Measurements from ENCODE around the gene AQP6. TPM values are rescaled to one million over a fixed set of nuclear protein-coding genes. Genes with fewer than 3 reads are reported as not detected.

Gene AQP6
- total and polyA plus RNA-seq, 12 donors = 0.20 to 1.1 (median 0.28) TPM; not detected in 8

GRCh38 chr12:49954863-49955830, 17.6 kb upstream of the AQP6 start:
- intact Hi-C loops (cut with DNase I) = no loop called here
- Histone ChIP-seq H3K4me1 (replicated peaks in 1 of 2) (peaks cover 0 to 10% of the 10 kb centered on the region in 2 donors), H3K4me3 (no peak overlapping the region), H3K27me3 (peaks cover 12% of the 10 kb centered on the region), H3K36me3 (replicated peaks in 1 of 2) (no peaks in the 10 kb centered on the region), H3K9me3 (replicated peaks in 1 of 3) (no peaks in the 10 kb centered on the region), H3K27ac (no peak overlapping the region)
- no peak for DNase-seq
- 52 to 78% (median 56%) methylated on average over 23 to 53 of the region's 53 CpGs for WGBS, 4 donors
- TF ChIP-seq, protein P1, sequence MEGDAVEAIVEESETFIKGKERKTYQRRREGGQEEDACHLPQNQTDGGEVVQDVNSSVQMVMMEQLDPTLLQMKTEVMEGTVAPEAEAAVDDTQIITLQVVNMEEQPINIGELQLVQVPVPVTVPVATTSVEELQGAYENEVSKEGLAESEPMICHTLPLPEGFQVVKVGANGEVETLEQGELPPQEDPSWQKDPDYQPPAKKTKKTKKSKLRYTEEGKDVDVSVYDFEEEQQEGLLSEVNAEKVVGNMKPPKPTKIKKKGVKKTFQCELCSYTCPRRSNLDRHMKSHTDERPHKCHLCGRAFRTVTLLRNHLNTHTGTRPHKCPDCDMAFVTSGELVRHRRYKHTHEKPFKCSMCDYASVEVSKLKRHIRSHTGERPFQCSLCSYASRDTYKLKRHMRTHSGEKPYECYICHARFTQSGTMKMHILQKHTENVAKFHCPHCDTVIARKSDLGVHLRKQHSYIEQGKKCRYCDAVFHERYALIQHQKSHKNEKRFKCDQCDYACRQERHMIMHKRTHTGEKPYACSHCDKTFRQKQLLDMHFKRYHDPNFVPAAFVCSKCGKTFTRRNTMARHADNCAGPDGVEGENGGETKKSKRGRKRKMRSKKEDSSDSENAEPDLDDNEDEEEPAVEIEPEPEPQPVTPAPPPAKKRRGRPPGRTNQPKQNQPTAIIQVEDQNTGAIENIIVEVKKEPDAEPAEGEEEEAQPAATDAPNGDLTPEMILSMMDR (IDR thresholded peaks at IDR 0.05) = no peak
- TF ChIP-seq POLR2A (IDR thresholded peaks at IDR 0.05) = no peak

- 65 to 68% (median 66%) methylated on average over 10 to 13 of the region's 13 CpGs for WGBS, 4 donors
- no peak overlapping the region for H3K27ac ChIP-seq
- no peak for TF ChIP-seq POLR2A (IDR thresholded peaks at IDR 0.05)
- H3K4me3 ChIP-seq = no peak overlapping the region
- intact Hi-C loops (cut with DNase I) = no loop called here
- no peaks in the 10 kb centered on the region for H3K9me3 ChIP-seq (replicated peaks in 1 of 3)
- DNase-seq = no peak
- H3K4me1 ChIP-seq (replicated peaks in 1 of 2) = peaks cover 0 to 1% of the 10 kb centered on the region in 2 donors
- H3K27me3 ChIP-seq = peaks cover 12% of the 10 kb centered on the region
- H3K36me3 ChIP-seq (replicated peaks in 1 of 2) = no peaks in the 10 kb centered on the region
Observed at GRCh38 chr12:49955899-49956662, 16.7 kb upstream of the AQP6 start.

DNA sequence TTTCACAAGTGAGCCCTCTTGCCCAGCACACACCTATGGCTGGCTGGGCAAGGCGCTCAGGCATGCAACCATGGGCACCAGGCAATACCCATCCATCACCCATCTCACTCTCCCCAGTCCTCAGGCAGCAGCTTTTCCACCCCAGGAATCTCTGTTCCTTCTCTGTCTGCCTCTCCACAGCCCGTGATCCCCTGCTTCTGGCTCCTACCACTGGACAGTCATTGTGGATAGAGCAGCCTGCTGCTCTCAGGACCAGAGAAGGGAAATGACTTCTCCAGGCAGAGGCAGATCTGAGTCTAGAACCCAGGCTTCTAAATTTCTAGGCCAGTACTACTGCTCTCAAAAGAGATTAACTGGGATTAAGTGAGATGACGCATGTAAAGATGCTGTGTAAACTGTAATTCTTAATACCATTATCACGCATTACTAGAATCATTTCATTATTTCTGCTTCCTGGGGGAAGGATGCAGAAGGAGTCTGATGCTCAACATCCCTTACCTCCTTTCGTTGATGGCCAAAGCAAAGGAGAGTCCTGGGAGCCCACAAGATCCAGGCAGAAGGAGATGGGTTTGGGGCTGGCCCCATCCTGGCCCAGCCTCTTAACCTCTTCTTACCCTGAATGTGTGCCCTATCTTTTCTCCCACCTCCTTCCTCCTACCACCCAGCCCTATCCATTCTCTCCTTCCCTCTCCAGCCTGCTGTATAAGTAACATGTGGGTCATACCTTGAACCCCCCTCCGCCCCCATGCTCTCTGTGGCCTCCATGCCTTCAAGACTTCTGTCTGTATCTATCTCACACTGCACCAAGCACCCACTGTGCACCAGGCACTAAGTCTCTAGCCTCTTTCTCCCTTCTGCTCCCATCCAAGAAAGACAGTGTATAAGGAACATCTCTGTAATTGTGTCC, 15.8 kb upstream of the AQP6 start:
- Histone ChIP-seq H3K36me3 (replicated peaks in 1 of 2) (no peaks in the 10 kb centered on the region), H3K9me3 (replicated peaks in 1 of 3) (no peaks in the 10 kb centered on the region), H3K4me3 (no peak overlapping the region), H3K4me1 (replicated peaks in 1 of 2) (peaks cover 0 to 4% of the 10 kb centered on the region in 2 donors), H3K27ac (no peak overlapping the region), H3K27me3 (peaks cover 12% of the 10 kb centered on the region)
- intact Hi-C loops (cut with DNase I) = no loop called here
- no peak for TF ChIP-seq POLR2A (IDR thresholded peaks at IDR 0.05)
- TF ChIP-seq, protein P1 (IDR thresholded peaks at IDR 0.05) = no peak
- DNase-seq = no peak
- WGBS, 4 donors = 81 to 92% (median 90%) methylated on average over 6 of the region's 6 CpGs

DNA sequence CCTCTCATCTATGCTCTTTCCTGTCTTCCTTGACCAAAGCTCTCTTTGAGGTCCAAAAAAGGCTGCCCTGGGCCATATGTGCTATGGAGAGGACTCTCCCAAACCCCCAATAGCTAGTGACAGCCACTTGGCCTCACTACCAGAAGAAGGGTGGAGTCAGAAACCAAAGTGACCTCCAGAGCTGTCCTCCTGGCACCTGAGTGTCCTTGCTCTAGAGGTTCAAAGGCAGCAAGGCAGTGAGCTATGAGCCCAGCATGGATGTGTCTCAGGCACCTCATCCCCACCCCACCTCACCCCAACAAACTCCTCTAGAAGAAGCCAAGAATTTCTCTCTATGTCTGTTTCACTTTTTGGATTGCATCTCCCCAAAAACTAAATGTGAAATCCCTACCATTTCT, 15.2 kb upstream of the AQP6 start:
- TF ChIP-seq POLR2A (IDR thresholded peaks at IDR 0.05) = no peak
- TF ChIP-seq, protein P1 (IDR thresholded peaks at IDR 0.05) = no peak
- peaks cover 0 to 4% of the 10 kb centered on the region in 2 donors for H3K4me1 ChIP-seq (replicated peaks in 1 of 2)
- no peak overlapping the region for H3K27ac ChIP-seq
- DNase-seq = no peak
- peaks cover 12% of the 10 kb centered on the region for H3K27me3 ChIP-seq
- no peak overlapping the region for H3K4me3 ChIP-seq
- intact Hi-C loops (cut with DNase I) = no loop called here
- H3K36me3 ChIP-seq (replicated peaks in 1 of 2) = no peaks in the 10 kb centered on the region
- no peaks in the 10 kb centered on the region for H3K9me3 ChIP-seq (replicated peaks in 1 of 3)
